Activated T-cell treated with anti-CD3 and anti-CD28 coated beads, Interleukin-2, amount 50 U/mL, for 4 hours (primary cell): ENCODE data around the gene CASKIN1. TPM values are rescaled to one million over a fixed set of nuclear protein-coding genes. Genes with fewer than 3 reads are reported as not detected.
"Not testable (repeated sequence)": the region's sequence is repeated elsewhere in the genome, so short reads cannot be mapped to it uniquely, and the experiment has no call there.

Source experiments
- ATAC-seq, 2 donors: fragments of 200-7000 bp; cut with Tn5 transposase; one replicate each; pipeline ENCODE4 v1.10.0; 2021
- DNase-seq: peaks from one replicate; pipeline ENCODE4 v3.0.0-alpha.2; 2020
- H3K27me3 Mint-ChIP-seq: one replicate; pipeline ENCODE4 v1.8.0; 2021; ENCODE audit warnings: low read depth, mixed read lengths
- H3K36me3 Mint-ChIP-seq: one replicate; pipeline ENCODE4 v1.8.0; 2022; ENCODE audit warnings: mixed read lengths; ENCODE audit not compliant: insufficient read depth
- H3K4me1 Mint-ChIP-seq: one replicate; pipeline ENCODE4 v1.8.0; 2021; ENCODE audit warnings: low read depth, mixed read lengths
- H3K4me3 Mint-ChIP-seq: one replicate; pipeline ENCODE4 v1.8.0; 2021; ENCODE audit warnings: mild to moderate bottlenecking, moderate library complexity, mixed read lengths
- H3K9me3 Mint-ChIP-seq: one replicate; pipeline ENCODE4 v1.8.0; 2021; ENCODE audit warnings: mixed read lengths
- total RNA-seq, 3 donors: library from RNA; stranded (reverse); gene quantifications; one replicate each; pipeline ENCODE4 v1.2.1, GENCODE V29; 2021

Gene CASKIN1
- total RNA-seq, 3 donors from 2014 or later: 0.14 to 1.5 (median 0.34) TPM

- peak; percentile 38 to 51 for ATAC-seq
- Mint-ChIP-seq H3K36me3 (peaks cover 11% of the 10 kb centered on the region), H3K4me3 (peak within 1 kb of the TSS; percentile 54), H3K9me3 (no peaks in the 10 kb centered on the region), H3K27me3 (no peaks in the 10 kb centered on the region), H3K4me1 (peaks cover 15% of the 10 kb centered on the region)
- DNase-seq: peak; percentile 41
These were observed 48.3 kb downstream of the CASKIN1 start, which contains the start of gene RAB26 for GRCh38 chr16:2147981-2148671. RAB26 (plus strand) TSS chr16:2148625; CDS start chr16:2148784, 159 bp downstream.

- DNase-seq (no peak), ATAC-seq (no peak)
- no peaks in the 10 kb centered on the region for H3K9me3 Mint-ChIP-seq
- no peak overlapping the region for H3K4me3 Mint-ChIP-seq
- H3K36me3 Mint-ChIP-seq: peaks cover 6% of the 10 kb centered on the region
- no peaks in the 10 kb centered on the region for H3K27me3 Mint-ChIP-seq
- peaks cover 15% of the 10 kb centered on the region for H3K4me1 Mint-ChIP-seq
These were observed 49.0 kb downstream of the CASKIN1 start for GRCh38 chr16:2147378-2147777.

GRCh38 chr16:2145843-2146242 lies 50.6 kb downstream of the CASKIN1 start:
- no peaks in the 10 kb centered on the region for H3K9me3 Mint-ChIP-seq
- DNase-seq (no peak), ATAC-seq (no peak)
- H3K4me1 Mint-ChIP-seq: peaks cover 7% of the 10 kb centered on the region
- no peaks in the 10 kb centered on the region for H3K36me3 Mint-ChIP-seq
- H3K27me3 Mint-ChIP-seq: no peaks in the 10 kb centered on the region
- peak overlapping the region; percentile 14 for H3K4me3 Mint-ChIP-seq

- H3K27me3 Mint-ChIP-seq: no peaks in the 10 kb centered on the region
- no peaks in the 10 kb centered on the region for H3K9me3 Mint-ChIP-seq
- DNase-seq (no peak), ATAC-seq (no peak)
- H3K4me3 Mint-ChIP-seq: no peak overlapping the region
- peaks cover 2% of the 10 kb centered on the region for H3K4me1 Mint-ChIP-seq
- no peaks in the 10 kb centered on the region for H3K36me3 Mint-ChIP-seq
These were observed 52.4 kb downstream of the CASKIN1 start for GRCh38 chr16:2143878-2144485.

- Mint-ChIP-seq H3K9me3 (no peaks in the 10 kb centered on the region), H3K27me3 (no peaks in the 10 kb centered on the region), H3K36me3 (no peaks in the 10 kb centered on the region), H3K4me1 (peaks cover 2% of the 10 kb centered on the region), H3K4me3 (no peak overlapping the region)
- DNase-seq: no peak
- ATAC-seq: peak; percentile 29 to 36
These were observed 53.2 kb downstream of the CASKIN1 start for GRCh38 chr16:2142942-2143877.

GRCh38 chr16:2135770-2136490 lies 60.5 kb downstream of the CASKIN1 start, which contains the start of gene PKD1:
PKD1 (minus strand) TSS chr16:2135898; CDS start chr16:2135689, 209 bp downstream.
- H3K9me3 Mint-ChIP-seq, H3K4me1 Mint-ChIP-seq, H3K27me3 Mint-ChIP-seq, H3K36me3 Mint-ChIP-seq: not testable (repeated sequence)
- DNase-seq: peak; percentile 99
- ATAC-seq: peak; percentile 75 to 86
- peak within 1 kb of the TSS; percentile 89 for H3K4me3 Mint-ChIP-seq

GRCh38 chr16:2135071-2135470 lies 61.3 kb downstream of the CASKIN1 start:
- H3K4me3 Mint-ChIP-seq: peak overlapping the region; percentile 77
- not testable (repeated sequence) for H3K4me1 Mint-ChIP-seq, ATAC-seq, DNase-seq, H3K36me3 Mint-ChIP-seq, H3K9me3 Mint-ChIP-seq, H3K27me3 Mint-ChIP-seq

GRCh38 chr16:2133797-2134196 lies 62.6 kb downstream of the CASKIN1 start:
- not testable (repeated sequence) for H3K27me3 Mint-ChIP-seq, H3K9me3 Mint-ChIP-seq, ATAC-seq, H3K4me3 Mint-ChIP-seq, H3K36me3 Mint-ChIP-seq, DNase-seq, H3K4me1 Mint-ChIP-seq

- not testable (repeated sequence) for ATAC-seq, H3K4me3 Mint-ChIP-seq, DNase-seq, H3K27me3 Mint-ChIP-seq, H3K36me3 Mint-ChIP-seq, H3K9me3 Mint-ChIP-seq
- H3K4me1 Mint-ChIP-seq: peaks cover 13% of the 10 kb centered on the region
These were observed 66.4 kb downstream of the CASKIN1 start for GRCh38 chr16:2129890-2130447.

- H3K9me3 Mint-ChIP-seq, H3K27me3 Mint-ChIP-seq, H3K36me3 Mint-ChIP-seq, H3K4me3 Mint-ChIP-seq, DNase-seq, ATAC-seq: not testable (repeated sequence)
- H3K4me1 Mint-ChIP-seq: peaks cover 13% of the 10 kb centered on the region
These were observed 67.2 kb downstream of the CASKIN1 start for GRCh38 chr16:2129251-2129650.

GRCh38 chr16:2127630-2128280 lies 68.7 kb downstream of the CASKIN1 start:
- peaks cover 13% of the 10 kb centered on the region for H3K4me1 Mint-ChIP-seq
- not testable (repeated sequence) for DNase-seq, H3K36me3 Mint-ChIP-seq, H3K27me3 Mint-ChIP-seq, ATAC-seq, H3K4me3 Mint-ChIP-seq, H3K9me3 Mint-ChIP-seq
